SK-N-SH treated with all-trans-retinoic acid at 6 μM for 48 hours (cell line): ENCODE data around the gene ATRX.

Experiments used
- ATAC-seq: fragments of 200-7000 bp; cut with Tn5 transposase; 3 replicates; pipeline ENCODE4 v1.9.1; 2020; ENCODE audit warnings: mild to moderate bottlenecking, moderate library complexity
- ARNTL ChIP-seq: fragments of 450-650 bp; formaldehyde crosslinking; IDR thresholded peaks from 2 replicates; pipeline ENCODE4 v1.5.0; 2020; ENCODE audit warnings: low read depth, mild to moderate bottlenecking, moderate library complexity, borderline replicate concordance
- ESRRG ChIP-seq: fragments of 250-450 bp; sonication (Bioruptor Pico); IDR thresholded peaks from 2 replicates; pipeline ENCODE4 v1.6.1; 2021; ENCODE audit warnings: mild to moderate bottlenecking
- GLIS3 ChIP-seq: fragments of 250-450 bp; sonication (Bioruptor Pico); IDR thresholded peaks from 2 replicates; pipeline ENCODE4 v1.5.0; 2020; ENCODE audit warnings: mild to moderate bottlenecking, moderate library complexity
- ISL1 ChIP-seq: fragments of 250-450 bp; sonication (Bioruptor Pico); IDR thresholded peaks from 2 replicates; pipeline ENCODE4 v2.1.2; 2022; ENCODE audit warnings: mild to moderate bottlenecking, moderate library complexity
- OSR1 ChIP-seq: fragments of 250-450 bp; sonication (Bioruptor Pico); IDR thresholded peaks from 2 replicates; pipeline ENCODE4 v1.8.0; 2022; ENCODE audit warnings: moderate library complexity, mild to moderate bottlenecking, inconsistent platforms
- PPARA ChIP-seq: fragments of 250-450 bp; sonication (Bioruptor Pico); IDR thresholded peaks from 2 replicates; pipeline ENCODE4 v1.5.0; 2020; ENCODE audit warnings: mild to moderate bottlenecking, borderline replicate concordance
- RARB ChIP-seq: fragments of 250-450 bp; sonication (Bioruptor Pico); IDR thresholded peaks from 2 replicates; pipeline ENCODE4 v1.8.0; 2021; ENCODE audit warnings: mild to moderate bottlenecking, moderate library complexity
- TCF4 ChIP-seq: fragments of 250-450 bp; sonication (Bioruptor Pico); IDR thresholded peaks from 2 replicates; pipeline ENCODE4 v1.8.0; 2021; ENCODE audit warnings: mild to moderate bottlenecking, moderate library complexity, borderline replicate concordance
- TSHZ2 ChIP-seq: fragments of 250-450 bp; sonication (Bioruptor Pico); IDR thresholded peaks from 2 replicates; pipeline ENCODE4 v1.5.0; 2020; ENCODE audit warnings: mild to moderate bottlenecking, moderate library complexity
- ZC3H10 ChIP-seq: fragments of 250-450 bp; sonication (Bioruptor Pico); IDR thresholded peaks from 2 replicates; pipeline ENCODE4 v1.5.1; 2021; ENCODE audit warnings: mild to moderate bottlenecking, moderate library complexity
- ZFP3 ChIP-seq: fragments of 250-450 bp; sonication (Bioruptor Pico); IDR thresholded peaks from 2 replicates; pipeline ENCODE4 v1.5.0; 2020; ENCODE audit warnings: mild to moderate bottlenecking, moderate library complexity
- ZFP30 ChIP-seq: fragments of 450-650 bp; formaldehyde crosslinking; IDR thresholded peaks from 2 replicates; pipeline ENCODE4 v1.5.0; 2022; ENCODE audit warnings: mild to moderate bottlenecking, moderate library complexity
- ZNF565 ChIP-seq: fragments of 450-650 bp; formaldehyde crosslinking; conservative IDR thresholded peaks from 2 replicates; pipeline ENCODE4 v1.5.0; 2020; ENCODE audit warnings: low read depth, mild to moderate bottlenecking, moderate library complexity
- ZNF70 ChIP-seq: fragments of 450-650 bp; formaldehyde crosslinking; IDR thresholded peaks from 2 replicates; pipeline ENCODE4 v1.5.0; 2020; ENCODE audit warnings: mild to moderate bottlenecking, moderate library complexity
- TF ChIP-seq, protein P1 (sequence below): fragments of 250-450 bp; sonication (Bioruptor Pico); IDR thresholded peaks from 2 replicates; pipeline ENCODE4 v1.8.0; 2021; ENCODE audit warnings: low read depth, mild to moderate bottlenecking, moderate library complexity, borderline replicate concordance
- TF ChIP-seq, protein P2 (sequence below): fragments of 250-450 bp; sonication (Bioruptor Pico); IDR thresholded peaks from 2 replicates; pipeline ENCODE4 v1.5.1; 2020; ENCODE audit warnings: low read depth, mild to moderate bottlenecking, moderate library complexity
- TF ChIP-seq, protein P3 (sequence below): fragments of 250-450 bp; sonication (Bioruptor Pico); IDR thresholded peaks from 2 replicates; pipeline ENCODE4 v1.5.1; 2021; ENCODE audit warnings: mild to moderate bottlenecking, moderate library complexity

ATRX gene

GRCh38 chrX:77704881-77705280 is 81.1 kb downstream of the ATRX start:
- TF ChIP-seq ZNF70 (CRISPR knock-in tag), result no peak
- no peak for TF ChIP-seq ISL1 (CRISPR knock-in tag)
- TF ChIP-seq, all 23 proteins: peak for 0
- no peak for ATAC-seq

GRCh38 chrX:77698242-77698641 is 87.8 kb downstream of the ATRX start:
- no peak for TF ChIP-seq TCF4 (CRISPR knock-in tag)
- no peak for TF ChIP-seq RARB (CRISPR knock-in tag)
- TF ChIP-seq ISL1 (CRISPR knock-in tag), result no peak
- TF ChIP-seq, protein P1, sequence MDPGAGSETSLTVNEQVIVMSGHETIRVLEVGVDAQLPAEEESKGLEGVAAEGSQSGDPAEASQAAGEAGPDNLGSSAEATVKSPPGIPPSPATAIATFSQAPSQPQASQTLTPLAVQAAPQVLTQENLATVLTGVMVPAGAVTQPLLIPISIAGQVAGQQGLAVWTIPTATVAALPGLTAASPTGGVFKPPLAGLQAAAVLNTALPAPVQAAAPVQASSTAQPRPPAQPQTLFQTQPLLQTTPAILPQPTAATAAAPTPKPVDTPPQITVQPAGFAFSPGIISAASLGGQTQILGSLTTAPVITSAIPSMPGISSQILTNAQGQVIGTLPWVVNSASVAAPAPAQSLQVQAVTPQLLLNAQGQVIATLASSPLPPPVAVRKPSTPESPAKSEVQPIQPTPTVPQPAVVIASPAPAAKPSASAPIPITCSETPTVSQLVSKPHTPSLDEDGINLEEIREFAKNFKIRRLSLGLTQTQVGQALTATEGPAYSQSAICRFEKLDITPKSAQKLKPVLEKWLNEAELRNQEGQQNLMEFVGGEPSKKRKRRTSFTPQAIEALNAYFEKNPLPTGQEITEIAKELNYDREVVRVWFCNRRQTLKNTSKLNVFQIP (CRISPR knock-in tag), result no peak
- TF ChIP-seq, protein P2, sequence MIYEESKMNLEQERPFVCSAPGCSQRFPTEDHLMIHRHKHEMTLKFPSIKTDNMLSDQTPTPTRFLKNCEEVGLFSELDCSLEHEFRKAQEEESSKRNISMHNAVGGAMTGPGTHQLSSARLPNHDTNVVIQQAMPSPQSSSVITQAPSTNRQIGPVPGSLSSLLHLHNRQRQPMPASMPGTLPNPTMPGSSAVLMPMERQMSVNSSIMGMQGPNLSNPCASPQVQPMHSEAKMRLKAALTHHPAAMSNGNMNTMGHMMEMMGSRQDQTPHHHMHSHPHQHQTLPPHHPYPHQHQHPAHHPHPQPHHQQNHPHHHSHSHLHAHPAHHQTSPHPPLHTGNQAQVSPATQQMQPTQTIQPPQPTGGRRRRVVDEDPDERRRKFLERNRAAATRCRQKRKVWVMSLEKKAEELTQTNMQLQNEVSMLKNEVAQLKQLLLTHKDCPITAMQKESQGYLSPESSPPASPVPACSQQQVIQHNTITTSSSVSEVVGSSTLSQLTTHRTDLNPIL (CRISPR knock-in tag), result no peak
- TF ChIP-seq, protein P3, sequence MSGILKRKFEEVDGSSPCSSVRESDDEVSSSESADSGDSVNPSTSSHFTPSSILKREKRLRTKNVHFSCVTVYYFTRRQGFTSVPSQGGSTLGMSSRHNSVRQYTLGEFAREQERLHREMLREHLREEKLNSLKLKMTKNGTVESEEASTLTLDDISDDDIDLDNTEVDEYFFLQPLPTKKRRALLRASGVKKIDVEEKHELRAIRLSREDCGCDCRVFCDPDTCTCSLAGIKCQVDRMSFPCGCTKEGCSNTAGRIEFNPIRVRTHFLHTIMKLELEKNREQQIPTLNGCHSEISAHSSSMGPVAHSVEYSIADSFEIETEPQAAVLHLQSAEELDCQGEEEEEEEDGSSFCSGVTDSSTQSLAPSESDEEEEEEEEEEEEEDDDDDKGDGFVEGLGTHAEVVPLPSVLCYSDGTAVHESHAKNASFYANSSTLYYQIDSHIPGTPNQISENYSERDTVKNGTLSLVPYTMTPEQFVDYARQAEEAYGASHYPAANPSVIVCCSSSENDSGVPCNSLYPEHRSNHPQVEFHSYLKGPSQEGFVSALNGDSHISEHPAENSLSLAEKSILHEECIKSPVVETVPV (CRISPR knock-in tag), result no peak
- TF ChIP-seq TSHZ2 (CRISPR knock-in tag), result no peak
- TF ChIP-seq ARNTL (CRISPR knock-in tag), result no peak
- TF ChIP-seq ZC3H10 (CRISPR knock-in tag), result no peak
- no peak for TF ChIP-seq ZFP3
- no peak for TF ChIP-seq ZNF70 (CRISPR knock-in tag)
- TF ChIP-seq ESRRG (CRISPR knock-in tag), result no peak
- ATAC-seq, result no peak

- no peak for ATAC-seq
- TF ChIP-seq ZNF565 (no peak), ARNTL (CRISPR knock-in tag) (no peak), TSHZ2 (CRISPR knock-in tag) (no peak), ZFP30 (CRISPR knock-in tag) (no peak)
- TF ChIP-seq, protein P3 (CRISPR knock-in tag), result no peak
- TF ChIP-seq, all 23 proteins: peak for 0
Measured at GRCh38 chrX:77694491-77694890, 91.5 kb downstream of the ATRX start.

DNA sequence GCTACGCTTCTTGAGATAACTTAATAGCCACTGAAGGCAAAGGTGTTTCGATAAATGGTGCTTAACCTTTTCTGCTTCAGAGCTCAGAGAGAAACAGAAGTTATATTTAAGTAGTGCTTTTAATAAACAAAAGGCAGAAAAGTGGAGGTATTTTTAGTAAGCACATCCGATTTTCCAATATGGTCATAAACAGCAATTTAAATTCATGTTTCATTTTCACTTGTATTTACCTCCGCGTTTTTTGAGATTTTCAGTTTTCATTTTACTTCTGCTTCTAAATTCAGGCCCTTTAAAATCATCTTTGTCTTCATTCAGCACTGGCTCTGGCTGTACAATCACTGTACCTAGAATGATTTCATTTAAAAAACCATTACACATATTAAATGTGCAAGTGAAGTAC is 92.4 kb downstream of the ATRX start:
- ATAC-seq, result no peak
- TF ChIP-seq, protein P2 (CRISPR knock-in tag), result no peak
- TF ChIP-seq ZNF565 (no peak), PPARA (CRISPR knock-in tag) (no peak), ARNTL (CRISPR knock-in tag) (no peak), GLIS3 (CRISPR knock-in tag) (no peak), OSR1 (CRISPR knock-in tag) (no peak)
